ENCODE results near the gene SORCS1.

Gene SORCS1

DNA sequence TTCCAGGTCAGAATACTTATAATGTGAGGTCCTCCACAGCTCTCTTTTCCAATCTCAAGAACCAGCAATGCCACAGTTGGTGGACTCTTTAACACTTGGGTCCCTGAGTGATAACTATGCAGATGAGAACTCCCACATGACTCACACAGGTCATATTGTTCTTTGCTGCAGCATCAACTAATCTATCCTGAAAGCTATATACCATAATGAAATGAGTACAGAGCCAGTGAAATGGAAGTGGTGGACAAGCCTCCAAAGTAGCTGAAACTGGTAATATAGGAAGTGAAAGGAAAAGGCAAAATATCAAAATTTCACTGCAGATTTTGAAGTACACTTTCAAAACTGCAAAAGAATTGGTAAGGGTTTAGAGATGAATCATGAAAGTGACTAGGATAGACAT, 45.6 kb downstream of the SORCS1 start:
- no peak overlapping the region for H3K4me3 ChIP-seq (ENCODE audit: low read length)
- DNase-seq (ENCODE audit: low read depth) = no peak
- TF ChIP-seq, protein P1, sequence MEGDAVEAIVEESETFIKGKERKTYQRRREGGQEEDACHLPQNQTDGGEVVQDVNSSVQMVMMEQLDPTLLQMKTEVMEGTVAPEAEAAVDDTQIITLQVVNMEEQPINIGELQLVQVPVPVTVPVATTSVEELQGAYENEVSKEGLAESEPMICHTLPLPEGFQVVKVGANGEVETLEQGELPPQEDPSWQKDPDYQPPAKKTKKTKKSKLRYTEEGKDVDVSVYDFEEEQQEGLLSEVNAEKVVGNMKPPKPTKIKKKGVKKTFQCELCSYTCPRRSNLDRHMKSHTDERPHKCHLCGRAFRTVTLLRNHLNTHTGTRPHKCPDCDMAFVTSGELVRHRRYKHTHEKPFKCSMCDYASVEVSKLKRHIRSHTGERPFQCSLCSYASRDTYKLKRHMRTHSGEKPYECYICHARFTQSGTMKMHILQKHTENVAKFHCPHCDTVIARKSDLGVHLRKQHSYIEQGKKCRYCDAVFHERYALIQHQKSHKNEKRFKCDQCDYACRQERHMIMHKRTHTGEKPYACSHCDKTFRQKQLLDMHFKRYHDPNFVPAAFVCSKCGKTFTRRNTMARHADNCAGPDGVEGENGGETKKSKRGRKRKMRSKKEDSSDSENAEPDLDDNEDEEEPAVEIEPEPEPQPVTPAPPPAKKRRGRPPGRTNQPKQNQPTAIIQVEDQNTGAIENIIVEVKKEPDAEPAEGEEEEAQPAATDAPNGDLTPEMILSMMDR (conservative IDR thresholded peaks at IDR 0.05; ENCODE audit: low read length) = no peak

DNA sequence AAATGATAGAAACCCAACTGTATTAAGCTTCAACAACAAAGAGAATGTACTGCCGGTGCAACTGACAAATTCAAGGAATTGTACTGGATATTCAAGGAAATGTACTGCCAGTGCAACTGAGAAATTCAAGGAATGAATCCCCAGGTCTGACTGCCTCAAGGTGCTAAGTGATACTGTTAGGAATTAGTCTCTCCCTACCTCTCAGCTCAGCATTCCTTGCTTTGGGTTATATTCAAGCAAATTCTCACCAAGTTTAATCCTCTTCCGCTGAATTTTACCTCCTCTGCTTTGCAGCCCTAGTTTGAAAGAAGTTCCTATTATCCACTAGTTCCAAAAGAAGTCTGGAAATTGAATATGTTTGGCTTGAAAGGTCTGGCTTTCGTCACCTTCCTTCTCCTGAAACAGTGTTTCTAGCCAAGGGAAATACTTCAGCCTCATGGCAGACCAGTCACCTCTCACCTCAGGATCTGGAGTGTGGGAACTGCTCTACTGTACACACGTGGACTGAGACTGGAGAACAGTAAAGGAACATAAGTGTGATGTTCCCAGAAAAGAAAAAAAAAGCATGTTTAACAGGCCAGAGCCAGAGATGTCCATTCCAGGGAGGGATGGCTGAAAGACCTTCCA, 60.4 kb downstream of the SORCS1 start:
- TF ChIP-seq, protein P1 (conservative IDR thresholded peaks at IDR 0.05; ENCODE audit: low read length) = no peak
- DNase-seq (ENCODE audit: low read depth) = no peak
- no peak overlapping the region for H3K4me3 ChIP-seq (ENCODE audit: low read length)

DNA sequence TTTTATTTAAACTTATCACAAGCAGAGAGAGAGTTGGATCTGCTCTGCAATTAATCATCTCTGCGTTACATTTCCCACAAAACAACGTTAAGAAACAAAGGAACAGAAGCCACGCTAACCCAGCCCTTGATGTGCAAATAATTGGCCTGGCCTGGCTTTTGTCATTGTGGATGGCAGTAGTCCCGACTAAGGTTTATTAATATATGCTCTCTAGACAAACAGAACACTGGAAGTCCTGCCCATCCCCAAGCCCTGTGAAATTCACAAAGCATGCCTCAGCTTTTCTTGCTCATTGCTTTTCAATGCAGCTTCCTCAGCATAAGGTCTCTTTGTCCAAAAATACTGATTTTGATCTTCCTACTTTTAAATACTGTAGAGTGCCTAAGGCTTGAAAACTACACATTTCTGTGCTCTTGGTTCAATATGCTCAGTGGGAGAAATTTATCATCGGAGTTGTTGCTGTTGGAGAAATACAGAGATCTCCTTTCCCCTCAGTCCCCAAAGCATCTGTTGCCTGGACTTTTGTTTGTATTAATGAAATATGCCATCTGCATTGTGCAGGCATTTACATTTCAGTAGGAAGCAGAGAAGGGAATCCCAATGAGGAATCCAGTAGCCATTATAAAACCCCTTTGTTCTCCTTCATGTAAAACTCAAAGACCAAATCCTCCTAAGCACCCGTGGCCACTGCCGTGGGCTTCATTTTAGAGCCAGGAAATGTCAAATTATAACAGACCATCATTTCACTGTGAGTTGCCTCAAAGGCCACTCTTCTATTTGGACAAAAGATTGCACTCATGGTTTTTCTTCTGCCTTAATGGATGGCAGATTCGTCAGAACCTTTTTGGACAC, 61.1 kb downstream of the SORCS1 start:
- no peak for DNase-seq (ENCODE audit: low read depth)
- TF ChIP-seq, protein P1 (conservative IDR thresholded peaks at IDR 0.05; ENCODE audit: low read length) = no peak
- no peak overlapping the region for H3K4me3 ChIP-seq (ENCODE audit: low read length)

DNA sequence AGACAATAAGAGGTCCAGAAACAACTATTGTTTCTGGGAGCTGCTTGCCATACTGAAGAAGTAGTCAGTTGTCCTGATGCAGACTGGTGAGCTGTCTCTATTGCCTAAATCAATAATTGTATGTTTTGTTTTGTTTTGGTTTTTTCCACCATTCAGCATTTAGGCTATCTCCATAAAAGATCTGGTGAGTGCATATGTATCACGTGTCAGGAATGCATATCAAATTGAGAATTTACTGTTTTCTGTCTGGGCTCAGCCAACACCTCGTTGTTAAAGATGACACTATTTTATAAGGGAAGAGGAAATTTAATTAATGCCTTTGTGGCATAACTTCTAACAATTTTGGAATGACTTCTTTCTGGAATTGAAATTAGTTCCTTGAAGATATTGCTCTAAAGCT, 66.2 kb downstream of the SORCS1 start:
- DNase-seq (ENCODE audit: low read depth) = no peak
- TF ChIP-seq, protein P1 (conservative IDR thresholded peaks at IDR 0.05; ENCODE audit: low read length) = no peak
- no peak overlapping the region for H3K4me3 ChIP-seq (ENCODE audit: low read length)

DNA sequence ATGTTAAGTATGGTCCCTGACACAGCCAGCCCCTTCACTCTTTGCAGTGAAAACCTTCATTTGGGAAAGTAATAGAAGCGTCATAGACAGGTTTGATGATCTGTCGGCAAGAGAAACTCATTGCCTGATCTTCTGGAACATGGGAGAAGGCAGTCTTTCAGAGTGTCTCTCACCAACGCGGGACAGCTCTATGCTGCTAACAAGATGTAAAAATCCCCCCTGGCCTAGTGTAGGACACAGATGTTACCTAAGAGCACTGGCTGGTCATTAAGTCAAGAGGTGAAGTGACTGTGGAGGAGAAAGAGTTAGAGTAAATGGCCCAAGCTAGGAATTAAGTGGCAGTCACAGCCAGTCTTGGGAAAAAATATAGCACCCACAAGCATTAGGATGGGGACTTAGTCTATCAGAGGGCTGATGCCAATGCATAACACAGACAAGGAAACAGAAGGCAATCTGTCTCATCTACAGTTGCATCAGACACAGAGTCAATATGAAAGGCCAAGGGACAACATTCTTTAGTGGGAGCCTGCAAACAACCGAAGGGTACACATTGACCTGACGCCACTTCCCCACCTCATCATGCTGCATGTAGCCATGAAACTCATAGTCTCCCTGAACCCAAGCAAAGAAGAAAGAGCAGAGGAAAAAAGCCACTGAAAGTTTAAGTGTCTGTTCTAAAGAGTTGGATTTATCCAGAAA, 69.5 kb downstream of the SORCS1 start:
- TF ChIP-seq, protein P1 (conservative IDR thresholded peaks at IDR 0.05; ENCODE audit: low read length) = no peak
- H3K4me3 ChIP-seq (ENCODE audit: low read length) = no peak overlapping the region
- no peak for DNase-seq (ENCODE audit: low read depth)

DNA sequence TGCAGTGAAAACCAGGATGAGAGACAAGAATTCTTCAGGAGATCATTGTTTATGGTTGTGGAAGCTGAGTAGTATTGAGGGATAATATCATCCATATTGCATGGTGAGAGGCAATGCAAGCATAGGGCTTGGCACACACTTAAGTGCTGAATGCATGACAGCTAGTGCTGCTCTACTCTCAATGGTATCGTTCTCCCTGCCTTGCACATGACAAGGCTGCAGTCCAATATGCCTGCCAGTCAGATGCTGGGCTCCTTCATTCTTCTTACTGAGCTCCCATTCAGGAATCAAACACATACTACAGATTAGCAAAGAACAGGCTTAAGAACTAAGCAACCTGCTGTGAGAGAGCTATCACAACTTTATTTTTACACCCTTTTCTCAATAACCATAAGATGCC, 72.2 kb downstream of the SORCS1 start:
- TF ChIP-seq, protein P1 (conservative IDR thresholded peaks at IDR 0.05; ENCODE audit: low read length) = no peak
- no peak overlapping the region for H3K4me3 ChIP-seq (ENCODE audit: low read length)
- no peak for DNase-seq (ENCODE audit: low read depth)

Data from AG10803 (cell line).